Measurements from ENCODE around the gene UMODL1. TPM values are rescaled to one million over a fixed set of nuclear protein-coding genes. Genes with fewer than 3 reads are reported as not detected.

The UMODL1 gene
- total and polyA plus RNA-seq, 2 donors (not counting 3 experiments of a cell fraction or from before 2014, with no cell fraction given) = not detected

GRCh38 chr21:42112857-42113256 lies 41.7 kb downstream of the UMODL1 start:
- FAIRE-seq = no peak
- TF ChIP-seq EZH2 (IDR thresholded peaks at IDR 0.05; ENCODE audit: borderline replicate concordance, low read depth, low read length, severe bottlenecking) (no peak), FOS (IDR thresholded peaks at IDR 0.05; ENCODE audit: borderline replicate concordance, insufficient read depth, low read length) (no peak)
- CTCF ChIA-PET = interaction anchor here (1.0 to 8.0 kb wide), 5 partner anchors 15 to 500 kb away, joined by 3 to 93 read pairs (median 4); no protein-coding TSS in a partner anchor
- Histone ChIP-seq H3K9ac (replicated peaks; ENCODE audit: extremely low read depth, insufficient read depth, low read length) (no peak overlapping the region), H3K27ac (ENCODE audit: insufficient read depth, low read depth, low read length) (no peak overlapping the region), H3K4me1 (ENCODE audit: control insufficient read depth, extremely low read depth, insufficient read depth, low read length) (peaks cover 4% of the 10 kb centered on the region), H3K27me3 (ENCODE audit: control insufficient read depth in 2 of 2, insufficient read depth in 2 of 2, low read length in 2 of 2) (peaks cover 4 to 11% of the 10 kb centered on the region in 2 experiments), H2AFZ (ENCODE audit: low read depth, low read length) (no peak overlapping the region), H3K4me3 (replicated peaks in 1 of 3; ENCODE audit: insufficient read depth in 1 of 3, low read depth in 1 of 3, low read length in 3 of 3) (no peak overlapping the region), H3K79me2 (ENCODE audit: control insufficient read depth, insufficient read depth, low read length) (no peaks in the 10 kb centered on the region), H3K4me2 (ENCODE audit: insufficient read depth, low read length) (no peak overlapping the region), H3K36me3 (ENCODE audit: control insufficient read depth in 2 of 2, extremely low read depth in 1 of 2, insufficient read depth in 2 of 2, low read length in 2 of 2) (no peaks in the 10 kb centered on the region), H3K9me1 (replicated peaks; ENCODE audit: control insufficient read depth, extremely low read depth, insufficient read depth, low read length) (no peaks in the 10 kb centered on the region), H4K20me1 (replicated peaks; ENCODE audit: control insufficient read depth, extremely low read depth, insufficient read depth, low read length) (no peaks in the 10 kb centered on the region), H3K9me3 (replicated peaks; ENCODE audit: control insufficient read depth, insufficient read depth, low read length) (no peaks in the 10 kb centered on the region)
- POLR2A ChIA-PET = no interaction called here
- BruUV-seq (replicated peaks) = no TSS peak
- no peak for DNase-seq (ENCODE audit: low read depth, low spot score)
- dilution Hi-C loops (cut with MboI; ENCODE audit: extremely low pct_ligation_motif_present, low sequenced_read_pairs) (no loop called here), intact Hi-C loops (cut with micrococcal nuclease) (no loop called here)

DNA sequence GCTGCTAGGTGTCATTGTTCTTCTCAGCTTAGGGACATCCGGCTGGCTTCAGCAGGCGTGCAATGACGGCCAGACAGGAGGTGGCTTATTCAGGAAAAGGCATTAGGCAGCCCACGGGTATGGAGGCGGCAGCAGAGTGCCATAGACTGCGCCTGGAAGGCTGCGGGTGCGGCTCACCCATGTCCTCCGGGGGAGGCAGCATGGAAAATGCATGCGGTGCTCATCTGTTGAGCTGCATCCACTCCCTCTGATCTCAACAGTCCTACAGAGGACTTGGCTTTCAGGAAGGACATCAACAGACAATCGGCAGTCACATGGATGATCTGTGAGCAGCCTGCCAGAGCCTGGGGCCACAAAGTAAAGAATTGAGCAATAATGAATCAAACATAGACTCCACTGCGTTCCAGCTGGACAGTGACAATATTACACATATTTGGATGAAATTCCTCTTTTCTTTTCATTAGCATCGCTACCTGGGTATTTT lies 42.9 kb downstream of the UMODL1 start:
- no peak for DNase-seq (ENCODE audit: low read depth, low spot score)
- H3K4me3 ChIP-seq (replicated peaks in 1 of 3; ENCODE audit: insufficient read depth in 1 of 3, low read depth in 1 of 3, low read length in 3 of 3) = no peak overlapping the region
- dilution Hi-C loops (cut with MboI; ENCODE audit: extremely low pct_ligation_motif_present, low sequenced_read_pairs) (no loop called here), intact Hi-C loops (cut with micrococcal nuclease) (no loop called here)
- H3K36me3 ChIP-seq (ENCODE audit: control insufficient read depth in 2 of 2, extremely low read depth in 1 of 2, insufficient read depth in 2 of 2, low read length in 2 of 2) = no peaks in the 10 kb centered on the region
- no peak overlapping the region for H2AFZ ChIP-seq (ENCODE audit: low read depth, low read length)
- no peak for FAIRE-seq
- H3K4me1 ChIP-seq (ENCODE audit: control insufficient read depth, extremely low read depth, insufficient read depth, low read length) = peaks cover 4% of the 10 kb centered on the region
- no peaks in the 10 kb centered on the region for H3K9me1 ChIP-seq (replicated peaks; ENCODE audit: control insufficient read depth, extremely low read depth, insufficient read depth, low read length)
- CTCF ChIA-PET = interaction anchor here (3.0 to 8.0 kb wide), 2 partner anchors 180 to 297 kb away, joined by 20 to 93 read pairs; no protein-coding TSS in a partner anchor
- H3K27me3 ChIP-seq (ENCODE audit: control insufficient read depth in 2 of 2, insufficient read depth in 2 of 2, low read length in 2 of 2) = peaks cover 13 to 20% of the 10 kb centered on the region in 2 experiments
- no peak overlapping the region for H3K9ac ChIP-seq (replicated peaks; ENCODE audit: extremely low read depth, insufficient read depth, low read length)
- BruUV-seq (replicated peaks) = no TSS peak
- H3K27ac ChIP-seq (ENCODE audit: insufficient read depth, low read depth, low read length) = no peak overlapping the region
- H3K79me2 ChIP-seq (ENCODE audit: control insufficient read depth, insufficient read depth, low read length) = no peaks in the 10 kb centered on the region
- H3K9me3 ChIP-seq (replicated peaks; ENCODE audit: control insufficient read depth, insufficient read depth, low read length) = no peaks in the 10 kb centered on the region
- no peak overlapping the region for H3K4me2 ChIP-seq (ENCODE audit: insufficient read depth, low read length)
- no peak for TF ChIP-seq JUN (IDR thresholded peaks at IDR 0.05; ENCODE audit: borderline replicate concordance, insufficient read depth, insufficient read length, low read depth)
- no peak for TF ChIP-seq GATA2 (IDR thresholded peaks at IDR 0.05; ENCODE audit: insufficient read depth, insufficient read length, low read depth, low read length)
- no peak for TF ChIP-seq FOS (IDR thresholded peaks at IDR 0.05; ENCODE audit: borderline replicate concordance, insufficient read depth, low read length)
- no peak for TF ChIP-seq EZH2 (IDR thresholded peaks at IDR 0.05; ENCODE audit: borderline replicate concordance, low read depth, low read length, severe bottlenecking)
- no peak for TF ChIP-seq CTCF (IDR thresholded peaks at IDR 0.05; ENCODE audit: extremely low read depth in 1 of 2, insufficient read depth in 1 of 2, low read depth in 1 of 2, low read length in 2 of 2)
- no peaks in the 10 kb centered on the region for H4K20me1 ChIP-seq (replicated peaks; ENCODE audit: control insufficient read depth, extremely low read depth, insufficient read depth, low read length)
- POLR2A ChIA-PET = no interaction called here

Measured in endothelial cell of umbilical vein (primary cell).